Measurements from ENCODE around the gene VAMP1. TPM values are rescaled to one million over a fixed set of nuclear protein-coding genes. Genes with fewer than 3 reads are reported as not detected.

The VAMP1 gene
- total and polyA plus RNA-seq, 2 of the 8 experiments (the other 6 are each of a cell fraction or from before 2014, with no cell fraction given) = 10.8 to 23.1 TPM

- TF ChIP-seq TAF7 (optimal IDR thresholded peaks at IDR 0.05; ENCODE audit: borderline replicate concordance, low read depth, low read length) (no peak), JUND (IDR thresholded peaks at IDR 0.05; ENCODE audit: low read length) (no peak), CEBPB (IDR thresholded peaks at IDR 0.05; ENCODE audit: low read depth, low read length) (peak; percentile 56), HDAC6 (IDR thresholded peaks at IDR 0.05; ENCODE audit: low read depth, low read length) (no peak), SUZ12 (IDR thresholded peaks at IDR 0.05; ENCODE audit: low read length) (no peak), ATF3 (IDR thresholded peaks at IDR 0.05; ENCODE audit: insufficient read depth, low read depth, low read length) (0 out of 2 replicates have a peak, but pooled peaks have one; percentile 50), YY1 (IDR thresholded peaks at IDR 0.05; ENCODE audit: low read depth, low read length) (peak; percentile 82), SRF (IDR thresholded peaks at IDR 0.05; ENCODE audit: low read depth, low read length) (no peak), RAD21 (IDR thresholded peaks at IDR 0.05 in 1 of 2, conservative IDR thresholded peaks at IDR 0.05 in 1 of 2; ENCODE audit: low read depth in 2 of 2, low read length in 2 of 2) (peak; percentile 97 to 99), EGR1 (IDR thresholded peaks at IDR 0.05; ENCODE audit: borderline replicate concordance, low read depth, low read length) (no peak), SIN3A (conservative IDR thresholded peaks at IDR 0.05 in 1 of 2, IDR thresholded peaks at IDR 0.05 in 1 of 2; ENCODE audit: low read depth in 1 of 2, low read length in 2 of 2) (0 out of 4 replicates have a peak, but pooled peaks of 1 of the 2 experiments have one; percentile 38), TCF12 (IDR thresholded peaks at IDR 0.05; ENCODE audit: low read depth, low read length) (no peak), CHD2 (IDR thresholded peaks at IDR 0.05; ENCODE audit: low read length) (no peak), SAP30 (IDR thresholded peaks at IDR 0.05; ENCODE audit: insufficient read depth, insufficient replicate concordance, low read length) (no peak), BACH1 (IDR thresholded peaks at IDR 0.05; ENCODE audit: low read length) (no peak), SP1 (IDR thresholded peaks at IDR 0.05; ENCODE audit: low read depth, low read length) (no peak), RFX5 (IDR thresholded peaks at IDR 0.05; ENCODE audit: borderline replicate concordance, low read depth, low read length) (no peak), CBX8 (IDR thresholded peaks at IDR 0.05; ENCODE audit: borderline replicate concordance, low read depth, low read length) (no peak), CBX5 (IDR thresholded peaks at IDR 0.05; ENCODE audit: low read depth, low read length) (no peak), NANOG (IDR thresholded peaks at IDR 0.05; ENCODE audit: insufficient read depth, low read depth, low read length, poor library complexity, severe bottlenecking) (peak; percentile 7)
- TF ChIP-seq, protein P1, sequence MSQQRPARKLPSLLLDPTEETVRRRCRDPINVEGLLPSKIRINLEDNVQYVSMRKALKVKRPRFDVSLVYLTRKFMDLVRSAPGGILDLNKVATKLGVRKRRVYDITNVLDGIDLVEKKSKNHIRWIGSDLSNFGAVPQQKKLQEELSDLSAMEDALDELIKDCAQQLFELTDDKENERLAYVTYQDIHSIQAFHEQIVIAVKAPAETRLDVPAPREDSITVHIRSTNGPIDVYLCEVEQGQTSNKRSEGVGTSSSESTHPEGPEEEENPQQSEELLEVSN (IDR thresholded peaks at IDR 0.05) = peak; percentile 91
- TF ChIP-seq, protein P2, sequence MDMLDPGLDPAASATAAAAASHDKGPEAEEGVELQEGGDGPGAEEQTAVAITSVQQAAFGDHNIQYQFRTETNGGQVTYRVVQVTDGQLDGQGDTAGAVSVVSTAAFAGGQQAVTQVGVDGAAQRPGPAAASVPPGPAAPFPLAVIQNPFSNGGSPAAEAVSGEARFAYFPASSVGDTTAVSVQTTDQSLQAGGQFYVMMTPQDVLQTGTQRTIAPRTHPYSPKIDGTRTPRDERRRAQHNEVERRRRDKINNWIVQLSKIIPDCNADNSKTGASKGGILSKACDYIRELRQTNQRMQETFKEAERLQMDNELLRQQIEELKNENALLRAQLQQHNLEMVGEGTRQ (IDR thresholded peaks at IDR 0.05; ENCODE audit: low read length) = peak; percentile 20; the same call in 1 of the 2 replicates
These were observed 47.0 kb downstream of the VAMP1 start (continued) for GRCh38 chr12:6423267-6424007.

Measured in H1 (cell line).